GM12801 (cell line): ENCODE data around the gene ENTHD1.

Experiments used
- TF ChIP-seq, protein P1 (sequence below): IDR thresholded peaks from one replicate; pipeline ENCODE4 v1.5.1; 2011; ENCODE audit warnings: control low read depth; ENCODE audit not compliant: insufficient read length; ENCODE audit errors: extremely low read depth

Gene ENTHD1

DNA sequence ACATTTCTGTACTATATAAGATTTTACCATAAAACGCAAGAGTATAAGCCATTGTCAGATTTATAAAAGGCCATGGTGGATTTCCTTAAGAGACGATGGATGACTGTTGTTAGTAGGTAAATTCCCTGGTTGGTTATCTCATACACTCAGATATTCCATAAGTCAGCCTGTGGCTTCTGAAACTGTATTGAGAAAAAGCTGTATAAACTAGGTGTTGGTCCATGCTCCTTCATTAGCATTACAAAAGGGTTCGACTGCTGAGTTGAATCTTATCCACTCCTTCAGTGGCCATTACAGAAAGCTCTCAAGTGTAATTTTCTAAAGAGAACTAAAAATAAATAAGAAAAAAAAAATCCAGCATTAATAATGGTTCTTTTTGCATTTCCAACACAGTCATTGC, 12.6 kb upstream of the ENTHD1 start:
- TF ChIP-seq, protein P1, sequence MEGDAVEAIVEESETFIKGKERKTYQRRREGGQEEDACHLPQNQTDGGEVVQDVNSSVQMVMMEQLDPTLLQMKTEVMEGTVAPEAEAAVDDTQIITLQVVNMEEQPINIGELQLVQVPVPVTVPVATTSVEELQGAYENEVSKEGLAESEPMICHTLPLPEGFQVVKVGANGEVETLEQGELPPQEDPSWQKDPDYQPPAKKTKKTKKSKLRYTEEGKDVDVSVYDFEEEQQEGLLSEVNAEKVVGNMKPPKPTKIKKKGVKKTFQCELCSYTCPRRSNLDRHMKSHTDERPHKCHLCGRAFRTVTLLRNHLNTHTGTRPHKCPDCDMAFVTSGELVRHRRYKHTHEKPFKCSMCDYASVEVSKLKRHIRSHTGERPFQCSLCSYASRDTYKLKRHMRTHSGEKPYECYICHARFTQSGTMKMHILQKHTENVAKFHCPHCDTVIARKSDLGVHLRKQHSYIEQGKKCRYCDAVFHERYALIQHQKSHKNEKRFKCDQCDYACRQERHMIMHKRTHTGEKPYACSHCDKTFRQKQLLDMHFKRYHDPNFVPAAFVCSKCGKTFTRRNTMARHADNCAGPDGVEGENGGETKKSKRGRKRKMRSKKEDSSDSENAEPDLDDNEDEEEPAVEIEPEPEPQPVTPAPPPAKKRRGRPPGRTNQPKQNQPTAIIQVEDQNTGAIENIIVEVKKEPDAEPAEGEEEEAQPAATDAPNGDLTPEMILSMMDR = no peak

DNA sequence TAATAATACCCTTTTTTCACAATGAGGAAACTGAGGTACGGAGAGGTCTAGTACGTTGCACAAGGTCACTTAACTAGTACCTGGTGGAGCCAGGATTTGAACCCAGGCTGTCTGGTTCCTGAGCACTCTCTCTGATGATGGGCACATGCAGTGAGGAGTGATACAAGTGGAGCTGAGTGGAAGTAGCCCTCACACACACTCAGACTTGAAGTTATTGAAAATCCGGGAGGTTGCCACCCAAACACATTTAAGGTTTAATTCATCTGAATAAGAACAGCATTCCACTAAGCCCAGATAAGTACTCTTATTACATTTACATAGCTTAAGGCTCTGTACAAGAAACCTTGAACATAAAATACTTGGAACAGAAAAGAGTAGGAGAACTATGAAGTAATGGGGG, 12.1 kb upstream of the ENTHD1 start:
- TF ChIP-seq, protein P1 = no peak

DNA sequence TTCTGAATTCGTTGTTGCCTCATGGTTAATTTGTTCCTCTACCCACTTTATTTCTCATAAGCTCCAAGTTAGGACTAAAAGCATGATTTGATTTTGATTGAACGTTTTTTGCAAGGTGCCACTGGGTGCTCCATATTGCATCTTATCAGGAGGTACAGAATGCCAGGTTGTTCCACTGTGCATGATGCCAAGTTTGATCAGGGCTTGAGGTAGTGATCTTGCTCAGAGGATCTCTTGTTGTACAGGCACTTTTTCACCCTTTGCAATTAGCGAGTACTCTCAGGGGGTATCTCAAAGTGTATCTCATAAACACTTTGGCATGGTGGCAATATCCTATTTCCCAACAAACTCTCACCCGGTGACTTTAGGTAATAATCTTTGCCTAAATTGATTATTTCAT, 11.3 kb upstream of the ENTHD1 start:
- TF ChIP-seq, protein P1 = no peak

DNA sequence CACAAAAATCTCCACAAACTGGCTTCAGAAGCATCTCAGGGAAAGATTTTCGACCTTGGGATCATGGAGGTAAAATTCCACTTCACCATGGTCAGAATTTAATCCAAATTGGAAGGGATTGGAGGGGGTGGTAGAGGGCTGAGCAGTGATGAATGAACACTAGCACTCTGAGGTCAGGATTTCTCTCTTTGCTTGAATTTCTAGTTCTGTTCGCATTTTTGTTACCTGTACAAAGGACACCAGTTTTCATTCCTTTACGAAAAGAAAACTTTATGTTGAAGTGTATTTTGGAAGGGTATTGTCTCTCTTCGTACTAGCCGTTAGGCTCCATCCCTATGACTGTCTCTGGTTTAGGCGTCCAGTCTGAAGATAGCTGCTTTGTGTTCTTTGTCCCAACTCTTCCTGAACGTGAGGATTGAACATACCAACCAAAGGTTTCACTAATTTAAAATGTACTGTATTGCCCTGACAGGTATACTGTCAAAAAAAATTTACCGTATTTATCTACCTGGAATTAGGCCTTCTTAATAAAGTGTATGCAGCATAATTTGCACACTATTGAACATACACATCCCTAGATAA, 8.1 kb upstream of the ENTHD1 start:
- TF ChIP-seq, protein P1 = no peak

DNA sequence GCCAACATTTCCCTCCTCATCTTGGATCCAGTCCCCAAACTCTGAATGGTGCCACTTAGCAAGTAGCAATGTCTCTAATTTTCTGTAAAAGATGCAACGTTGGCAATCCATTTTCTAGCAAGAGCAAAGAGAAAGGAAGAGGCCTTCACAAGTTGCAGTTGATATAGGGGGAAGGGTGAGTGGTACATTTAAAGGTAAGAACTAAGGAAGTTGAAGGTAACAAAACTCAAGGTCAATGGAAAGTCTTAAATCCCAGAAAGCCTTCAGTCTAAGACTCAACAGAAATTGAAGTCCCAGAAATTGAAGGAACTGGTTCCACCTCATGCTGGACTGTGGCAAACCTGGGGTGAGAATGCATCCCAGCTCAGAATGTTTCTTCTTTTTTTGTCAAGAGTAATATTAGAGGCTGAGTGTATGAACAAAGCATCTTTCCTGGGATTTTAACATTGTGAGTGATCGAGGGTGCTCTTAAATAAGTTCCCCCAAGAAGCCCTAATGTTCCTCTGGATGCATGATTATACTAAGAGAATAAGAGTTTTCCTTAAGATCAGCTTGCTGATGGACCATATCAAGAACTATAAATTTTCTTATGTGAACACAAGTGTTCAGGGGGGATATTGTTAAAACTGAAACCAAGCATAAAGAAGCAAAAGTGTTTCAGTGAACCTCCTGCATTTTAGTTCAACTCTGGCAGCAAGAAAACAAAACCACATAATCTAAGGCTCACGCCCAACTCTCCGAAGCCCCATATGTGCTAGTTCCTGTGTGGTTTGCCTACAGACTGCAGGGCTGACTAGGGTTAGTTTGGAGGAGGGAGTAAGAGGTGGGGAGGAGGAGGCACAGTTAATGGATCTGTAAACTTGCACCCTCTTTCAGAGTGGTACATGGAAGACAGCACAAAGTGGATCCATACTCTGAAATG, 7.0 kb upstream of the ENTHD1 start, which contains the start of gene GRAP2:
TSS of gene GRAP2 (plus strand) at position 779 of the 922 bp plus-strand sequence. CDS start 46,023 bp downstream, outside the sequence.
- TF ChIP-seq, protein P1 = no peak

DNA sequence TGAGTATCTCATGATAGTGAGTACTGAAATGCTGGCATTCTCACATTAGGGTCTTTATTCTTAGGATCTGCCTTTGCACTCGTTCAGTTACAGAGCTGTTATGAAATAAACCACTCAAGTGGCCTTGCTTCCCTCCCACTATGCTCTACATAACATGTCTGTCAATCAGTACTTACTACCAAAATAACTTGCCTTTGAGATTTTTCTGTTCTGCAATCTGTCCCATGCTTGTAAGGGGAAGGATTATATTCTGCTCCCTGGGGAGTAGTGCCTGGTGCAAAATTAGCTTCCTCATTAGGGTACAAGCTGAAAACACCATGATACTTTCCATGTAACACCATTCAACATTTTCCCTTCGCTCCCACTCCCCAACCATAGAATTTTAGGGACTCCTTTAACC, 5.4 kb upstream of the ENTHD1 start:
- TF ChIP-seq, protein P1 = no peak

DNA sequence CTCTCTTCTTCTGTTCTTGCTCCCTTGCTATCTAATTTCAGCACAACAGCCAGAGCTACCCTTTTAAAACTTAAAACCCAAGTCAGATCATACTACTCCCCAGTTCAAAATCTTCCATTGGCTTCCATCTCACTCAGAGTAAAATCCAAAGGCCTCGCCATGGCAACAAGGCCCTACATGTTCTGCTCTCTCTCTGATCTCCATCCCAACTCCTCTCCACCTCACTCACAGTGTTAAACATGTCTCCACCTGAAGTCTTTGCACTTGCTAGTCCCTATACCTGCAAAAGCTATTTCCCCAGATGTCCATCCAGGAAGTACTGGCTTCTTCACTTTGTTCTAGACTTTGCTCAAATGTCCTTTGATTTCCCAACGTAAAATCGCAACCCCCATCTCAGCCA, 4.3 kb upstream of the ENTHD1 start:
- TF ChIP-seq, protein P1 = no peak
